Mesodermal cell (in vitro differentiated cells): ENCODE measurements around the gene MICAL3.

Source experiments
- H3K27ac ChIP-seq: 2 replicates; pipeline ENCODE4 v1.7.0; 2013; ENCODE audit warnings: mild to moderate bottlenecking, low read depth, low read length, moderate library complexity; ENCODE audit not compliant: severe bottlenecking
- H3K36me3 ChIP-seq: 2 replicates; pipeline ENCODE4 v1.7.1; 2013; ENCODE audit warnings: mild to moderate bottlenecking, low read length, moderate library complexity; ENCODE audit not compliant: control insufficient read depth, insufficient read depth
- H3K4me1 ChIP-seq: one replicate; pipeline ENCODE4 v1.7.1; 2013; ENCODE audit warnings: mild to moderate bottlenecking, low read length; ENCODE audit not compliant: insufficient read depth, control insufficient read depth, poor library complexity, severe bottlenecking
- H3K4me3 ChIP-seq: 2 replicates; pipeline ENCODE4 v1.7.0; 2013; ENCODE audit warnings: low read length, control low read depth, mild to moderate bottlenecking; ENCODE audit not compliant: insufficient read depth, poor library complexity, severe bottlenecking; ENCODE audit errors: extremely low read depth
- H3K9me3 ChIP-seq: 2 replicates; pipeline ENCODE4 v1.7.1; 2013; ENCODE audit warnings: mild to moderate bottlenecking, low read length, moderate library complexity; ENCODE audit not compliant: control insufficient read depth
- WGBS, 2 experiments: methylation state at CpG; one replicate each; pipeline ENCODE4 v1.1.5; 2013; ENCODE audit warnings: missing lambda C conversion rate in 2 of 2; ENCODE audit not compliant: insufficient coverage in 2 of 2; 5-methylcytosine and 5-hydroxymethylcytosine counted together

Gene MICAL3

GRCh38 chr22:17954200-17954859 is 70.0 kb downstream of the MICAL3 start:
- Histone ChIP-seq H3K9me3 (no peaks in the 10 kb centered on the region), H3K36me3 (no peaks in the 10 kb centered on the region), H3K27ac (no peak overlapping the region), H3K4me3 (no peak overlapping the region), H3K4me1 (peaks cover 5% of the 10 kb centered on the region)
- 93 to 96% methylated on average over 8 to 9 of the region's 10 CpGs for WGBS, 2 experiments

- Histone ChIP-seq H3K27ac (no peak overlapping the region), H3K9me3 (no peaks in the 10 kb centered on the region), H3K36me3 (no peaks in the 10 kb centered on the region), H3K4me1 (peaks cover 5% of the 10 kb centered on the region), H3K4me3 (no peak overlapping the region)
- 100% methylated on average over 1 to 3 of the region's 4 CpGs for WGBS, 2 experiments
These were observed 71.2 kb downstream of the MICAL3 start for GRCh38 chr22:17953147-17953546.

- H3K27ac ChIP-seq = no peak overlapping the region
- H3K36me3 ChIP-seq = no peaks in the 10 kb centered on the region
- no peak overlapping the region for H3K4me3 ChIP-seq
- peaks cover 5% of the 10 kb centered on the region for H3K4me1 ChIP-seq
- no peaks in the 10 kb centered on the region for H3K9me3 ChIP-seq
- WGBS, 2 experiments = 94% methylated on average over 3 to 7 of the region's 9 CpGs
These were observed 72.0 kb downstream of the MICAL3 start for GRCh38 chr22:17952273-17952801.

GRCh38 chr22:17951315-17951714 is 73.0 kb downstream of the MICAL3 start:
- Histone ChIP-seq H3K9me3 (no peaks in the 10 kb centered on the region), H3K36me3 (no peaks in the 10 kb centered on the region), H3K4me3 (no peak overlapping the region), H3K27ac (no peak overlapping the region), H3K4me1 (peaks cover 15% of the 10 kb centered on the region)
- WGBS, 2 experiments = 94 to 99% methylated on average over 4 to 5 of the region's 5 CpGs

- no peaks in the 10 kb centered on the region for H3K9me3 ChIP-seq
- H3K4me3 ChIP-seq = no peak overlapping the region
- no peak overlapping the region for H3K27ac ChIP-seq
- H3K4me1 ChIP-seq = peaks cover 20% of the 10 kb centered on the region
- no peaks in the 10 kb centered on the region for H3K36me3 ChIP-seq
- WGBS, 2 experiments = 84 to 99% methylated on average over 6 to 8 of the region's 10 CpGs
These were observed 73.6 kb downstream of the MICAL3 start for GRCh38 chr22:17950651-17951214.

GRCh38 chr22:17949642-17950473 is 74.5 kb downstream of the MICAL3 start:
- WGBS, 2 experiments = 91 to 94% methylated on average over 9 to 12 of the region's 14 CpGs
- peaks cover 27% of the 10 kb centered on the region for H3K4me1 ChIP-seq
- no peak overlapping the region for H3K27ac ChIP-seq
- no peaks in the 10 kb centered on the region for H3K36me3 ChIP-seq
- H3K9me3 ChIP-seq = no peaks in the 10 kb centered on the region
- H3K4me3 ChIP-seq = no peak overlapping the region

GRCh38 chr22:17948101-17948500 is 76.3 kb downstream of the MICAL3 start:
- H3K9me3 ChIP-seq = no peaks in the 10 kb centered on the region
- peaks cover 39% of the 10 kb centered on the region for H3K4me1 ChIP-seq
- no peaks in the 10 kb centered on the region for H3K36me3 ChIP-seq
- no peak overlapping the region for H3K27ac ChIP-seq
- 94 to 98% methylated on average over 7 to 9 of the region's 9 CpGs for WGBS, 2 experiments
- no peak overlapping the region for H3K4me3 ChIP-seq

GRCh38 chr22:17946662-17947367 is 77.5 kb downstream of the MICAL3 start:
- no peak overlapping the region for H3K4me3 ChIP-seq
- WGBS, 2 experiments = 81 to 100% methylated on average over 1 to 3 of the region's 9 CpGs

GRCh38 chr22:17945888-17946648 is 78.3 kb downstream of the MICAL3 start:
- 85 to 87% methylated on average over 8 to 13 of the region's 16 CpGs for WGBS, 2 experiments
- H3K9me3 ChIP-seq = no peaks in the 10 kb centered on the region
- peaks cover 37% of the 10 kb centered on the region for H3K4me1 ChIP-seq
- peaks cover 3% of the 10 kb centered on the region for H3K36me3 ChIP-seq
- H3K27ac ChIP-seq = no peak overlapping the region
- no peak overlapping the region for H3K4me3 ChIP-seq

More at GRCh38 chr22:17946662-17947367, 77.5 kb downstream of the MICAL3 start:
- H3K27ac ChIP-seq = no peak overlapping the region
- no peaks in the 10 kb centered on the region for H3K9me3 ChIP-seq
- peaks cover 3% of the 10 kb centered on the region for H3K36me3 ChIP-seq
- peaks cover 39% of the 10 kb centered on the region for H3K4me1 ChIP-seq
